GM19099 (cell line): ENCODE results near the gene NOL11.

ENCODE experiments used
- POLR2A ChIP-seq: IDR thresholded peaks from 3 replicates; pipeline ENCODE4 v1.6.1; 2011; ENCODE audit warnings: low read depth; ENCODE audit not compliant: insufficient read length; ENCODE audit errors: extremely low read depth

Gene NOL11

GRCh38 chr17:67696347-67696746 lies 21.4 kb upstream of the NOL11 start:
- TF ChIP-seq POLR2A, result no peak

GRCh38 chr17:67696853-67697498 lies 20.8 kb upstream of the NOL11 start:
- TF ChIP-seq POLR2A, result no peak

- no peak for TF ChIP-seq POLR2A
These were observed 17.6 kb upstream of the NOL11 start for GRCh38 chr17:67700037-67700724.

- no peak for TF ChIP-seq POLR2A
These were observed 17.0 kb upstream of the NOL11 start for GRCh38 chr17:67700725-67701119.

- TF ChIP-seq POLR2A, result no peak
These were observed 10.3 kb upstream of the NOL11 start for GRCh38 chr17:67707442-67707841.

GRCh38 chr17:67708378-67708777 lies 9.4 kb upstream of the NOL11 start:
- no peak for TF ChIP-seq POLR2A

- no peak for TF ChIP-seq POLR2A
These were observed 5.8 kb upstream of the NOL11 start for GRCh38 chr17:67711916-67712315.

GRCh38 chr17:67712375-67712774 lies 5.4 kb upstream of the NOL11 start:
- no peak for TF ChIP-seq POLR2A

- no peak for TF ChIP-seq POLR2A
These were observed 4.6 kb upstream of the NOL11 start for GRCh38 chr17:67713169-67713568.

GRCh38 chr17:67716405-67716798 lies 1.3 kb upstream of the NOL11 start:
- TF ChIP-seq POLR2A, result no peak

- TF ChIP-seq POLR2A, result no peak
These were observed 528 bp upstream of the NOL11 start for GRCh38 chr17:67717192-67717623.

- no peak for TF ChIP-seq POLR2A
These were observed 697 bp downstream of the NOL11 start for GRCh38 chr17:67718325-67718941.

- TF ChIP-seq POLR2A, result no peak
These were observed 7.6 kb downstream of the NOL11 start for GRCh38 chr17:67725373-67725791.

GRCh38 chr17:67725807-67726206 lies 8.1 kb downstream of the NOL11 start:
- TF ChIP-seq POLR2A, result no peak

GRCh38 chr17:67729903-67730302 lies 12.2 kb downstream of the NOL11 start:
- no peak for TF ChIP-seq POLR2A

GRCh38 chr17:67730731-67731130 lies 13.0 kb downstream of the NOL11 start:
- no peak for TF ChIP-seq POLR2A
